Renal cortex interstitium (tissue), 11 donors: Measurements from ENCODE around the gene S100A9. TPM values are rescaled to one million over a fixed set of nuclear protein-coding genes. Genes with fewer than 3 reads are reported as not detected.
A peak's percentile ranks its signal among the peaks of the same experiment; 100 is the strongest.
"Not testable (repeated sequence)": the region's sequence is repeated elsewhere in the genome, so short reads cannot be mapped to it uniquely, and the experiment has no call there.

Source experiments
- DNase-seq, 11 donors: peaks; one replicate each; pipeline ENCODE4 v3.0.0-alpha.2; 2013; ENCODE audit warnings: low read depth in 9 of 11, low spot score in 4 of 11; ENCODE audit errors: extremely low read depth in 1 of 11
- polyA plus RNA-seq, 3 donors: library from polyadenylated mRNA; unstranded; fragments of 120-200 nt; gene quantifications; one replicate each; pipeline ENCODE4 v1.2.1, GENCODE V29; 2013; ENCODE audit not compliant: insufficient read length in 3 of 3

Gene S100A9
- polyA plus RNA-seq, 3 donors = 17.2 to 29.4 (median 27.6) TPM

DNA sequence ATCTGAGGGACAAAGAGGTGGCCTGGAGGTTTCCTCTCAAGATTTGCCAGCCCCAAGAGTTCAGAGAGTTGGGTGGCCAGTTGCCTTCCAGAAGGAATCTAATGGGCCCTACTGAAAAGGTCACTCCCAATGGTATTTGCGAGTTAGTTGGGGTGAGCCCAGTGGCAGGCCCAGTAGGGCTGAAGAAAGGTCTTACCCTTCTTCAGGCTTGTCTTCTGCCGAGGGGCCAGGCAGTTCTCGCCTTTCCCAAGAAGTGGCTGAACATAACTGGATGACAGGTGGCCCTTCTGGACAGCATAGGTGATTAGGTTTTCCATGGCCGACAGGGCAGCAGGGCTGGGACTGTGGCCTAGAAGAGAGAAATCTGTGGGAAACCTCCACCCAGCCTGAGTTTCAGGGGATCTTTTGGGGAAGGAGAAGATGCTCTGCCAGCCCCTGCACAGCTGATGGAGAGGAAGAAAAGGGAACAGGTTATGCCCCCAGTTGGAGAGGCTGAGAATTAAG, 16.2 kb upstream of the S100A9 start:
- DNase-seq = no peak

GRCh38 chr1:153342178-153342577, 15.5 kb upstream of the S100A9 start:
- no peak for DNase-seq

DNA sequence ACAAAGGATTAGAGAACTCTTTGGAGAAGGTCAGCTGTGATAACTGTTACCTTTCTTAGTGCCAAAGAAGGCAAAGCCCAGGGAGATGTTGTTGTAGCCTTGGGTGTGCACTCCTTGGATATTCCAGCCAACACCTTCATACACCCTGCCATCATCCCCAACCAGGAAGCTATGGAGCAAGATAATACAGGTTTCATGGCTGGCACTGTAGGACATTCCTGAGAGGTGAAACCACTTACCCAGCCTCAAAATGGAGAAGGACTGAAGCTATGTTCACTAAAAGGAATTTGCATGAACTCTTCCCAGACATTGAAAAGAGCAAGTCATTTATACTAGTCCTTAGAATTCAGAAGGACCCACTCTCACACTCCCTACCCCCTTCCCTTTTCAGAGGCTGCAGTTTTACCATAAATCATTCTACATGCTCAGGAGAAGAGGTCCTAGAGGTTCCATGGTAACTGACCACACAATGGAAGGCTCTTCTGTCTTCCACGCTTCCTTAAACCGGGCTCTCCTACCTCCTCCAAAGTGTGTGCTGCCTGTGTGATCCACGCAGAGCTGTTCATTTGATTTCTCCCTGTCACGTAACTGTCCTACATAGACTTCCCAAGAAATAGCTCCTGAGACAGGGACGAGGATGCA, 14.5 kb upstream of the S100A9 start:
- no peak for DNase-seq

DNA sequence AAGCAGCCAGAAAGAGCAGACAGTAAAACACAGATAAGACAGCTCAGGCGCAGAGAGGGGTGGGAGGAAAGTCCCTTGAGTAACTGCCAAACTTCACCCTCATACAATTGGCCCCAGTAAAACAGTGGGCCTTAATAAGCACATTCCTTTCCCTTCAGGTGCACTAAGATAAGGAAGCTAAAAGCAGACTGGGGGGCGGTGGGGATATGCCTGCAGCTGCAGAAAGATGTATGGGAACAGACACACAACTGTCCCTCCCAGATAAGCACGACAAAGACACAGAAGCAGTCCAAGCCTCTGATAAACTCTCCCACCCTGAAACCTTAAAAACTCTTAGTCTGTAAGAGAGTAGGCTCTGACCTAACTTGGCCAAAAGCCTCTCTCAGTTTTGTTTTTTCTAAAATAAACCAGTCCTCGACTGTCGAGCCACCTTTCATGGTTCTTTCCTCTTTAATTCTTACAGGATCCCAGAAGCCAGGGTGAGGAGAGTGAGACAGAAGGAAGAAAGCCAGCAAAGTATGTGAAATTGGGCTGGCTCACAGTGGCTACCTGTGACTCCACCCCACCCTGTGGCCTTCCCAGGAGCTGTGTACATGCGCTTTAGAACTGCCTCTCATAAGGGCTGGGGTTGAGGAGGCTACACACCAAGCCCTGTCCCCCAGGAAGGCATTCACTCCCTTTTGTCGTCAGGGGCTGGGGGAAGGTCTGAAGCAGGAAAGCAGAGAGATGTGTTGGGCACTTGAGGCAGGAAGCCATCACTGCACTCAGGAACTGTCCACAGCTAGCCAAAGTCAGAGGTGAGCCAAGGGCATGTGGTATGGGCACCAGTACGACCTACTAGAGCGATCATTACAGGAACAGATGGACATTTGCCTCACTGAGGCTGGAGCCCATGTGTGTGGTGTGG, 13.6 kb upstream of the S100A9 start:
- no peak for DNase-seq

DNA sequence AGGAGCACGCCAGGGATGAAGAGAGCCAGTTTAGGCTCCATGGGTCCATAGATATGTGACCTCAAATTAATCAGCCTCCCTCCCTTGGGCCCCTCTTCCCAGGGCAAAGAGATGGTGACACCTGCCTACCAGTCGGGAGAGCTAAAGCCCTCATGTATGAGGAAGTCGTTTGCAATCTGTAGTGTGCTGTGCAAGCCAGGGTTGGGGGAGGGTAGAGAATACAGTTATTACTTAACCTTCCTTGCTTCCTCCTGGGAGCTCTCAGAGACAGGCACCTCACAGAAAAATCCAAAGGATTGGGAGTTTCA, 13.0 kb upstream of the S100A9 start:
- DNase-seq = no peak

DNA sequence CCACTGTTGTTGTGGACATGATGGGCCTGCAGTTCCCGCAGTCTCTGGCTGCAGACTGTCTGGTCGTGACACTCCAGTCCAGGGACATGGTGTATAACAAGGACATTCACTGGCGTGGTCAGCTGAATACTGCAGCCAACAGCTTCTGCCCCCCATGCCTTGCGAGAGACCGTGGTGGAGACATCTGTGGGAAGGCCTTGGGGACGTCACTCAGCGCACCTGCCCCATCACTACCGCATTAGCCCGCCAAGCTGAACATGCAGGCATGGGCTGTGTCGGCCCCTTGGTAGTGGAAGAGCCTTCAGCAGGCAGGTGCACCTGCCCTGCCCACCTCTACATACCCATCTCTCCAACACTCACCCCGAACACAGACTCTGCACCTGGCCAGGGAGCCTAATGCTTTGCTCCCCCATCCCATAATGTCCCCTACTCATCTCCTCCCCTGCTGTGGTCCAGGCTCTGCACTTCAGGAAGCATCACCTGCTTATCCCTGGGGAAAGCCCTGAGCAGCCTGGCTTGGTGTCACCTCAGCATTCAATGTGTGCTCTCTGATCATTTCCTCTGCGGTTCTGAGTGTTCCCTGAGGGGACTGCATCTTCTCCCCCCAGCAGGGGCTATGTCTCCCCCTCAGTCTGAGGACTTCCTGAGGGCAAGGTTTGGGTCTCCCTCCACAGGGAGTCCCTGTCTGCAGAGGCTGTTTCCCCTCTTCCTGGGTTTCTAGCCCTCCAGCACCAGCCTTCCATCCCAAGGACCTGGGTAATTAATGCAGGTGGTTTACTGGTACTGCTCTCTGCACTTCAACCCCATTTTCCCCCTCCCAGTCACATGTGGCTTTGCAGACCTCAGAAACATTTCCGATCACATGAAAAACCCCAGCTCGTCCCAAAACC, 12.2 kb upstream of the S100A9 start:
- DNase-seq = no peak

DNA sequence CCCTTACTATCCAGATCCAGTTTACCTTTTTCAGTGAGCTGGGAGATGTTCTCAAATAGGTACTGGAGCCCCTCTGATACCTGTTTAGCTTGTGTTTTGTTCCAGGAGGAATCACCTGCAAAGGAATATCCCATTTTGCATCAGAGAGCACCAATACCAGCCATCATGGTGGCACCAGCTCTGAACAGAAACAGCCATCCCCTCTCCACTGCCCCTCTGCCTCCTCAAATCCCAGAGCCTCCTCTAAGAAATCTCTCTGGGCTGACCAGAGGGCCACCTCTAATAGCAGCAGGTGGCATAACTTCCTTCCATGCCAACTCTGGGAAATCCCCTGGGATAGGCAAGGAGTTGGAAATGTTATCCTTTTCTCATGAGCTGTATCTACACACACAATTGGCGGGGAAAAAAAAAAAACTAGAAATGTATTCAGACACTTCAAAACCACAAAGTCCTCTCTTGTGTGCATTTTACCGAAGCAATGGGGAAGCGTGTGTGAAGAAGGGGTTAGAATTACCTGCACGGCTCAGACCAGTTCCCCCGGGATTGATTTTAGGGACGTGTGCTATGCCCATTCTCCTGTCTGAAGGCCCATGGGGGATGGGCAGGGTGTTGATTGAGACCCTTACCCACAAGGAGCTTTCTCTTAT, 11.5 kb upstream of the S100A9 start:
- DNase-seq = no peak

DNA sequence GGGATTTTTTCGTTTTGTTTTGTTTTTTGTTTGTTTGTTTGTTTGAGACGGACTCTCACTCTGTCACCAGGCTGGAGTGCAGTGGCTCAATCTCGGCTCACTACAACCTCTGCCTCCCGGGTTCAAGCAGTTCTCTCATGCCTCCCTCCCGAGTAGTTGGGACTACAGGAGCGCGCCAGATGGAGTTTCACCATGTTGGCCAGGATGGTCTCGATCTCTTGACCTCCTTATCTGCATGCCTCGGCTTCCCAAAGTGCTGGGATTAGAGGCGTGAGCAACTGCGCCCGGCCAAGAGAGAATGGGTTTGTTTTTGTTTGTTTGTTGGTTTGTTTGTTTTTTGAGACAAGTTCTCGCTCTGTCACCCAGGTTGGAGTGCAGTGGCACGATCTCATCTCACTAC, 10.6 kb upstream of the S100A9 start:
- not testable (repeated sequence) for DNase-seq

GRCh38 chr1:153347856-153348255, 9.8 kb upstream of the S100A9 start:
- no peak for DNase-seq

DNA sequence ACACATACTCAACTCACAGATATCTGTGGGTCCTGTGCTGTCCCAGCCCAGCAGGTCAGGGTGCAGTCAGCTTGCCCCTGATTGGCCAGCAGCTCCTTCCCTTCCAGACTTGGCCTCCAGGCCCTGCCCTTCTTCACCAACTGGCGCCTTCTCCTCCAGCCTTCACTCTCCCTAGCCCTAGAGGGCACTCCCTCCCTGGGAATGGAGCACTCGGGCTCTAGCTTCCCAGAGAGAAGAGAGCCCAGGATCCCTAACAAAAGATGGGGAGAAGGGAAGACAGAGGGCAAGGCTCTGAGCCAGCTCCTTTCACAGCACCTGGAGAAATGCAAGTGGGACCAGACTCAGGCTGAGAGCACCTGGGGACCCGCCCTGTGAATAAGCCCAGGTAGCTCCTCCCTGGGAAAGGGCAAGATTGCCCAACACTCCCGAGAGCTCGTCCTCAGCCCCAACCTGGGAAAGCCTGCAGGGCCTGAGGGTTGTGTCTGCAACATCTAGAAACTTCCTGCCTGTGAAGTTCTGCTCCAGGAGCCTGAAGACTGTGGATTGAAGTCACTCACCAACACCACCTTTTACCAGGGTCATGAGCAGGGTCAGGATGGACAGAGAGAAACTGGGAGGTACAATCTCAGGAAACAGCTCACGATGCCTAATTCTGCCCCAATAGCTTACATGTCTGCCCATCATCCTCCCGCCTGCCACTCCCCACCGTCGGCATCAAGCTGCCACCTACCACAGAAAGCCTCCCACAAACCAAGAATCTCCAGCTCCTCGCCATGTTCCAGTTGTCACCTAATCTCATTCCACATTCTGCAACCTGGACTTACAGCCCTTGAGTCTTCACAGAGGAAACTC, 8.9 kb upstream of the S100A9 start, which contains the start of gene PGLYRP4:
PGLYRP4 (minus strand) TSS at position 331 of the 852 bp plus-strand sequence. CDS start 909 bp downstream, outside the sequence.
- no peak for DNase-seq

DNA sequence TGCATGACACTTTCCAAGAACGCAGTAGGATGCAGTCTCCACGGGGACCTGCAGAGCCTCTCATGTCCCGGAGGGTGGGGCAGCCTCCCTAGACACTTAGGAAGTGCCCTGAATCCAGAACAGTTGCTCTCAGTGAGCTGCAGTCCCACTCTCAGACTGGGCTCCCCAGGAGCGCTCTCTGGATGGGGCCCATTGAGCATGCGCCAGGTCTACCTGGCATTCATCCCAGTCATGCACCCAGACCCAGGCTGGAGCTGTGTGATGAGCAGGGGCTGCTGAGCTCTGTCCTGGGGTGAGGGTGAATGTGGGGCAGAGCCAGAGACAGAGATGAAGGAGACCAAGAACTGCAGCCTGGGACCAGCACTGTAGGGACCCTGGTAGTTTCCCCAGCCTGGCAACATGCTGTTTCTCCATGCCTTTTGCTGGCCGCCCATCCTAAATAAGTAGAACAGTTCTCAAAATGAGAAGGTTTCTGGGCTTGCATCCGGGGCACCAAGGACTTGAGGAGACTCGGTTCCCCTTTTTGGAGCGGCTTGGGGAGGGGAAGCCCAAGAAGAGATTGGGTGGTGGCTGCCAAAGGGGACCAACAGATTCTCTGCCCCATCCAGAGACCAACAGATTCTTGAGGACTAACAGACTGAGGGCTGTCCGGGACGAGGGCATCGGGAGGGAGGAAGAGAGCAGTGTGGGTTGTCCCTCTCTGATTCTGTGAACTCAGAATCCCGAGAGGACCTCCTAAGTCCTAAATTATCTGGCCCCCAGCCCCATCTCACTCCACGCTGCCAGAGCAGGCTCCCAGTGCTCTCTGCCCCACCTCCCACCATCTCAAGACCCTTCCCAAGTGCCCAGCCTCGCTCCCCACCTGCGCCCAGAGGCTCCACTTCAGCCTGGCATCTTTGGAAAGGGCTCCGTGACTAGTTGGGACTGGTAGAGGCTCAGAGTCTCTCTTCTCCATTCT, 8.0 kb upstream of the S100A9 start:
- no peak for DNase-seq

GRCh38 chr1:153350321-153350957, 7.2 kb upstream of the S100A9 start:
- DNase-seq = no peak

DNA sequence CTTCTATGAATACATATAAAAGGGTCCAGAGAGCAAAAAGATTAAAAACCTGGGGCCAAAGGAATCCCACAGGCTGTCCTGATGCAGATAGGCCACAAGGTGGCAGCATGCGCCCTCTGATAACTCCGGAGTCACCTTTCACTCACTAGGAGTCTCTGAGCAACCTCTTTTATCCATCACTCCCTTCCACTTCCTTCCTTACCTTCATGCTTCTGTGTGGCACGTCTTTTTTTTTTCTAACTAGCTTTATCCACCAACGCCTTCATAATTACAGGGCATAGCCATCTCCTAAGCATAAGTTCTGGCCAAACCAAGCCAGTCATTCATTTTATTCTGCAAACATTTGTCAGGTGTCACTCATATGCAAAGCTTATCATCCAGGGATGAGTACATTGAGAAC, 5.1 kb upstream of the S100A9 start:
- peak in 10 of 11 donors; percentile 17 to 50 (median 42) for DNase-seq

- DNase-seq = no peak
Observed at GRCh38 chr1:153353226-153353947, 4.3 kb upstream of the S100A9 start.

- no peak for DNase-seq
Observed at GRCh38 chr1:153354515-153355193, 3.0 kb upstream of the S100A9 start.
